SK-N-DZ (cell line): ENCODE data around the gene KRT7.
"Not testable (repeated sequence)": the region's sequence is repeated elsewhere in the genome, so short reads cannot be mapped to it uniquely, and the experiment has no call there.

Experiments
- DNase-seq: peaks from one replicate; pipeline ENCODE4 v3.0.0-alpha.2; 2015; ENCODE audit warnings: low spot score

Gene KRT7

GRCh38 chr12:52278575-52279421 is 45.8 kb downstream of the KRT7 start:
- DNase-seq: peak; percentile 30

- DNase-seq: no peak
Measured at GRCh38 chr12:52279422-52280318, 46.6 kb downstream of the KRT7 start.

- DNase-seq: no peak
Measured at GRCh38 chr12:52280319-52280795, 47.3 kb downstream of the KRT7 start.

GRCh38 chr12:52280796-52281560 is 47.9 kb downstream of the KRT7 start:
- DNase-seq: no peak

GRCh38 chr12:52284562-52285171 is 51.6 kb downstream of the KRT7 start:
- no peak for DNase-seq

- DNase-seq: no peak
Measured at GRCh38 chr12:52285172-52285745, 52.2 kb downstream of the KRT7 start.

- DNase-seq: no peak
Measured at GRCh38 chr12:52285851-52286530, 52.9 kb downstream of the KRT7 start.

- not testable (repeated sequence) for DNase-seq
Measured at GRCh38 chr12:52286857-52287785, 54.1 kb downstream of the KRT7 start.

- not testable (repeated sequence) for DNase-seq
Measured at GRCh38 chr12:52287816-52288805, 55.1 kb downstream of the KRT7 start.

GRCh38 chr12:52290483-52291134 is 57.6 kb downstream of the KRT7 start:
- not testable (repeated sequence) for DNase-seq

GRCh38 chr12:52291267-52291935 is 58.4 kb downstream of the KRT7 start, which contains the start of gene KRT81:
Gene KRT81, minus strand, starts transcription at chr12:52291534. Its CDS starts 69 bp downstream, at chr12:52291465.
- DNase-seq: no peak

- DNase-seq: no peak
Measured at GRCh38 chr12:52293926-52294325, 60.9 kb downstream of the KRT7 start.

- no peak for DNase-seq
Measured at GRCh38 chr12:52294803-52295202, 61.8 kb downstream of the KRT7 start.

GRCh38 chr12:52295663-52296062 is 62.6 kb downstream of the KRT7 start:
- no peak for DNase-seq

- DNase-seq: no peak
Measured at GRCh38 chr12:52296572-52297215, 63.7 kb downstream of the KRT7 start.
